HG03196 (cell line): ENCODE measurements around the gene CRAMP1.

ENCODE experiments used
- ATAC-seq: cut with Tn5 transposase; IDR thresholded peaks from one replicate; pipeline ENCODE4 v1.9.1; 2021; ENCODE audit not compliant: unreplicated experiment

Gene CRAMP1

DNA sequence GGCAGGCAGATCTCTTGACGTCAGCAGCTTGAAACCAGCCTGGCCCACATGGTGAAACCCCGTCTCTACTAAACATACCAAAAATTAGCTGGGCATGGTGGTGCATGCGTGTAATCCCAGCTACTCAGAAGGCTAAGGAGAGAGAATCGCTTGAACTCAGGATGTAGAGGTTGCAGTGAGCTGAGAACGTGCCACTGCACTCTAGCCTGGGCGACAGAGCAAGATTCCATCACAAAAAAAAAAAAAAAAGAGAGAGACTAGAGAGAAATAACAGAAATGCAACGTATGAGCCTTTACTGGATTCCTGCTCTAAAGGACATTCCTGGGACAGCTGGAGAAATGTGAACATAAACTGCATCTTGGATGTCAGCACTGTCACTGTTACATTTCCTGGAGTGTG, 11.1 kb upstream of the CRAMP1 start:
- ATAC-seq, result no peak

GRCh38 chr16:1601489-1601888, 10.7 kb upstream of the CRAMP1 start:
- ATAC-seq, result no peak

GRCh38 chr16:1602285-1602684, 9.9 kb upstream of the CRAMP1 start:
- ATAC-seq, result no peak

GRCh38 chr16:1606774-1607173, 5.4 kb upstream of the CRAMP1 start:
- no peak for ATAC-seq

GRCh38 chr16:1607971-1608370, 4.2 kb upstream of the CRAMP1 start:
- ATAC-seq, result no peak

DNA sequence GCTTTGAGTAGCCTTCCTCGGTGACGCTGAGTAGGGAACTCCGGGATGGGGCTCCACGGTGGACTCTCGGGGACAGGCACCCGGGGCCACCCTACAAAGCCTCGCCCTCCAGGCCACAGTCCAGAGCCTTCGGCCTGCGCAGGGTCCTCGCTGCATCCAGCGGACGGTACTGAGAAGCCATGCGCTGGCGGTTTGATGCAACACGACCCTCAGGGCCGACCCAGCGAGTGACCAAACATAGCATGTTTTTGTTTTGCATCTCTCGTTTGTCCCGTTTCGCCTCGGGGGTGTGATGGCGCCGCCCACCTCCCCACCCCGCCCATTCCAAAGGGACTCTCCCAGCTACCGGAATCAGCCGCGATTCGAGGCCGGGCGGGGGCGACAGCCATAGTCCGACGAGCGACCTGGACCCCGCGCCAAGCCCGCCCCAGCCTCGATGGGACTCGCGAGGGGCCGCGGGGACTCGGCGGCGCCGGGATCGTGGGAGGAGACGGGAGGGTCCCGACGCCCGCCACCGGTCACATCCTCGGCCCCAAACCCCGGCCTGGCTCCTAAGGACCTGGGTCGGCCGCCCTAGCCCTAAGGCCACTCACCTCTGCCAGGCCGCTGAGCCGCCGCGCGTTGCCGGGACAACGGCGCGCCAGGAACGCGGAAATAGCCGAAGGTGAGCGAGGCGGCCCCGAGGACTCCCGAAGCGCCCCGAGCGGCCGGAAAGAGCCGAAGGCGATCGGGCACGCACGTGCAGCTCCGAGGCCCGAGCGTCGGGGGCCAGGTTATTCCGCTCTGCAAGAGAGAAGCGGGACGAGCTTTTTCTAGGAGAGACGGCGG, 1.9 kb upstream of the CRAMP1 start:
- ATAC-seq, result peak; percentile 48

DNA sequence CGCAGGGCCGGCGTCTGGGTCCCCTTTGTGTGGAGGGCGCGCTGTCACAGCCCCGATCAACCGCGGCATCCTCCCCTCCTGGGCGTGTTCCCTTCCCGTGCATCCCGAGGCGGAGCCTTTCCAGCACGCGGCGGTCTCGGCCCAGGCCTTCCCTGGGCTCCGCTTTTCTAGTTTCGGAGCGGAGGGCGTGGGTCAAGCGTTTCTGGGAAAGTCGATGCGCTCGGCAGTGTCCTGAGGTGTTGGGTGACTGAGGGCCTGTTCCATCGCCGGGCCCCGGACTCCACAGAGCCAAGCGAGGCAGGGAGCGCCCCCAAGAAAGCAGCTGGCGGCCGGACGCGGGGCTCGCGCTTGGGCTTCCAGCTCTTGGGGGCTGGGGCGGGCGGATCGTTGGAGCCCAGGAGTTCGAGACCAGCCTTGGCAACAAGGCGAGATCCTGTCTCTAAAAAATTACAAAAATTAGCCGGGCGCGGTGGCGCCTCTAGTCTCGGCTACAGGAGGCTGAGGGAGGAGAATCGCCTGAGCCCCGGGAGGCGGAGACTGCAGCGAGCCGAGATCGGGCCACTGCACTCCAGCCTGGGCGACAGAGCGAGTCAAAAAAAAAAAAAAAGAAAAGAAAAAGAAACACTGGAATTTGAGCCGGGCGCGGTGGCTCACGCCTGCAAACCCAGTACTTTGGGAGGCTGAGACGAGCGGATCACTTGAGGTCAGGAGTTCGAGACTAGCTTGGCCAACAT, 1.1 kb upstream of the CRAMP1 start:
- ATAC-seq, result no peak

GRCh38 chr16:1613211-1613622, 1.1 kb downstream of the CRAMP1 start:
- no peak for ATAC-seq

GRCh38 chr16:1613728-1614455, 1.7 kb downstream of the CRAMP1 start:
- ATAC-seq, result no peak

DNA sequence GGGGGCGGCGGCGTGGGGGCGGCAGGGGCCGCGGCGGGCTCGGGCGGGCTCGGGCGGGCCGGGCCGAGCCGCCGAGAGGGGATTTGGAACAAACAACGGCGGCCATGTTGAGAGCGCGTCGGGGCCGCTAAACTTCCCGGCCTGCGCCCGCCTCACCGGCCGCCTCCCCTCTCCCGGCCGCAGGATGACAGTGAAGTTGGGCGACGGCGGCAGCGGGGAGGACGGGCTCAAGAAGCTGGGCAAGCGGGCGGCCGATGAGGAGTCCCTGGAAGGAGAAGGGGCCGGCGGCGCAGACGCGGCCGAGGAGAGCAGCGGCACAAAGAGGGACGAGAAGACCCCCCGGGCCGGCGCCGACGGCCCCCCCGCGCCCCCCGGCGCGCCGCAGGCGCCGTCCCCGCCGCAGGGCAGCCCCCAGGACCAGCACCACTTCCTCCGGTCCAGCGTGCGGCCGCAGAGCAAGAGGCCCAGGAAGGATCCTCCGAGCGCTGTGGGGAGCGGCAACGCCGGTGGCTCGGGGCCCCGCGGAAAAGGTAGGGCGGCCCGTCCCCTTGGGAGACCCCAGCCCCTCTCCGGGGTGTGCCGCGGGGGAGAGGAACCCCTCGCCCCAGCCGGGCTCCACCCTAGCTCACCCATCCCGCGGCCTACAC, 2.4 kb downstream of the CRAMP1 start:
- no peak for ATAC-seq

DNA sequence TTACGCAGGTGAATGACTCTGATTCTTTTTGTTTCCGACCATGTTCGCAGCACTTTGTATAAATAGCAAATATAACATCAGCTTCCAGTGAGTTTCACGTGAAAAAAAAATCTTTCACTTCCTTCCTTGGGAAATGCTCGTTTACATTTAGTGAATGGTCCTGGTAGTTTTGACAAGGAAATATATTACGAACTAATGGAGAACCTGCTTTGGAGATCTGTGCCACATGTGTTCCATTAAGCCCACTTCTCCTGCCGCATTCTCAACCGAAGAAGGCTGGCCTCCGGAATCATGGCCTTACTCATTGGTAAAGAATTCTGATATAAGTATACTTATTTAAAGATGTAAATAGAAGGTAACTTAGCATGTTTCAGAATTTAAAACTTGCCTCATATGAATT, 3.6 kb downstream of the CRAMP1 start:
- ATAC-seq, result no peak

- no peak for ATAC-seq
Observed at GRCh38 chr16:1619976-1620375, 7.8 kb downstream of the CRAMP1 start.

- no peak for ATAC-seq
Observed at GRCh38 chr16:1620391-1620790, 8.2 kb downstream of the CRAMP1 start.

DNA sequence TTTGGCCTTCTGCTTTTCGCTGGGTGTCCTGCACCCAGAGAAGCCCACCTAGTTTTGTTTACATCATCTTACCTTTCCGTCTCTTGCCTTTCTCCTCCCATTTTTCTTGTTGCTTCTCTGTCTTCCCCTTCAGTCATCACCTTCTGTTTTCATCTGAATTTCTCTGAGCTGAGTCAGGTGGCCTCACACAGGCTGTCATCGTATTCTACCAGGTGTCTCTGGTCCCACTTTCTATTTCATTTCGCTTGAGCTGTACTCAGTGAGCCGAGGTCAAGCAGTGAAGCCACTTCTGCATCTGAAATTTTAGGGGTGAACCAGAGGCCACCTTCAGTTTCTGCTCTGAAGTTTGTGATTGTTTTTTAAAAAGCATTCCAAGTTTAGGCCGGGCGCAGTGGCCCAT, 9.7 kb downstream of the CRAMP1 start:
- peak; percentile 57 for ATAC-seq

DNA sequence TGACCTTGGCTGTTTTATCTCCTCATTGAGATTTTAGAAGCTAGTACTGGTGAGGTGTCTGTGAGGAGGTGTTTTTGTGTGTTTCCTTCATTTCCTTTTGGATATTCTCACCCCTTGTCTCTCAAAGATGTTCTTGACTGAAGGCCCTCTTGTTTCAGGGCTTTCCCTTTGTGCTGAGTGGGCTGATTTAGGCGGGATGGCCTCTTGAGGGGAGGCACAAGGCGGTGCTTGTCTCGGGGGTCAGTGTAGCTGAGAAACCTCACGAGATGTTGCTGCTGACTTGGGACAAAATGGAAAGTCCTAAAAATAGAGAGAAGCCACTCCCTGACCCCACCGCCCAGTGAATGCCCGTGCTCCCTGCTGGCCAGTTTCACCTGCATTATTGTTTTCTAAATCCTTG, 14.2 kb downstream of the CRAMP1 start:
- no peak for ATAC-seq

GRCh38 chr16:1626776-1627175, 14.6 kb downstream of the CRAMP1 start:
- ATAC-seq, result no peak

GRCh38 chr16:1630450-1631213, 18.5 kb downstream of the CRAMP1 start:
- ATAC-seq, result no peak

GRCh38 chr16:1631230-1631629, 19.1 kb downstream of the CRAMP1 start:
- no peak for ATAC-seq

DNA sequence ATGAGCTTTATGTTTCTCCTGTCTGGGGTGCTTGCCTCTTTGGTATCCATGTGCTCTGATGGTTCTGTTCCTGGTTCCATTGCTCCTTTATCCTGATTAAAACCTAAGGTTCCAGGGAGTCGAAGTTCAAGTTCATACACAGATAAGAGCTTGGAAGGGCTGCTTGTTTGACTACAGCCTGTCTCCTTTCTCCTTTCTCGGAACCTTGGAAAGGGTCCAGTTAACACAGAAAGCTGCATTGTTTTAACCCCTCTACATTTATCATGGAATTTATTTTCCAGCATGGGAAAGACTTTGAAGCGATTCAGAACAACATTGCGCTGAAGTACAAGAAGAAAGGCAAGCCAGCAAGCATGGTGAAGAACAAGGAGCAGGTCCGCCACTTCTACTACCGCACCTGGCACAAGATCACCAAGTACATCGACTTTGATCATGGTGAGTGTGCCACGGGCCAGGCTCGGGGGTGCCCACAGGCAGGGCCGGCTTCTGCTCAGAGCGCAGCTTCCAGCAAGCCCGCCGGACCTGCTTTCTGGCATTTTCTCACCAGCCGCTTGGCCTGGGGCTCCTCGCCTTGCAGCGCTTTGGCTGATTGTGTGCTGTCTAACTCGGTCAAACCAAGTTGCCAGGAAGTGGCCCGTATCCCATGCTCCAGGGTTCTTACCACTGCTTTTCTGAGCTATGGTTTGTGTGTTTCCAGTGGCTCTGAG, 19.9 kb downstream of the CRAMP1 start:
- no peak for ATAC-seq

- no peak for ATAC-seq
Observed at GRCh38 chr16:1632638-1632970, 20.4 kb downstream of the CRAMP1 start.
